Chondrocyte (in vitro differentiated cells): Measurements from ENCODE around the gene ATG2B. TPM values are rescaled to one million over a fixed set of nuclear protein-coding genes. Genes with fewer than 3 reads are reported as not detected.

ENCODE experiments used
- DNase-seq: peaks from one replicate; pipeline ENCODE4 v3.0.0; 2021; ENCODE audit warnings: mixed read lengths, low spot score
- H3K27ac Mint-ChIP-seq: one replicate; pipeline ENCODE4 v1.8.0; 2021; ENCODE audit warnings: mild to moderate bottlenecking, moderate library complexity, mixed read lengths; ENCODE audit not compliant: unreplicated experiment
- H3K27me3 Mint-ChIP-seq: 2 replicates; pipeline ENCODE4 v1.8.0; 2021; ENCODE audit warnings: low read depth, mixed read lengths
- H3K36me3 Mint-ChIP-seq: 2 replicates; pipeline ENCODE4 v1.8.0; 2021; ENCODE audit warnings: low read depth, mixed read lengths
- H3K4me1 Mint-ChIP-seq: 2 replicates; pipeline ENCODE4 v1.8.0; 2021; ENCODE audit warnings: low read depth, mild to moderate bottlenecking, mixed read lengths
- H3K4me3 Mint-ChIP-seq: one replicate; pipeline ENCODE4 v1.8.0; 2021; ENCODE audit warnings: mild to moderate bottlenecking, moderate library complexity, mixed read lengths; ENCODE audit not compliant: unreplicated experiment
- H3K9me3 Mint-ChIP-seq: 2 replicates; pipeline ENCODE4 v1.8.0; 2021; ENCODE audit warnings: low read depth, mixed read lengths
- CTCF ChIP-seq: fragments of 200-600 bp; sonication (generic); IDR thresholded peaks from 2 replicates; pipeline ENCODE4 v1.5.0; 2021; ENCODE audit warnings: antibody characterized with exemption, mild to moderate bottlenecking, moderate library complexity
- total RNA-seq: library from RNA; stranded (reverse); gene quantifications from 3 replicates; pipeline ENCODE4 v1.2.1, GENCODE V29; 2021

ATG2B gene
- total RNA-seq, 1 donor from 2014 or later = 17.0 TPM

GRCh38 chr14:96310906-96311305 lies 52.2 kb downstream of the ATG2B start:
- Mint-ChIP-seq H3K9me3 (no peaks in the 10 kb centered on the region), H3K27ac (no peak overlapping the region), H3K27me3 (no peaks in the 10 kb centered on the region), H3K4me1 (no peaks in the 10 kb centered on the region), H3K36me3 (peaks cover 31% of the 10 kb centered on the region), H3K4me3 (no peak overlapping the region)
- no peak for DNase-seq
- no peak for TF ChIP-seq CTCF

- H3K4me3 Mint-ChIP-seq = no peak overlapping the region
- peaks cover 26% of the 10 kb centered on the region for H3K36me3 Mint-ChIP-seq
- peak; percentile 37 for TF ChIP-seq CTCF
- no peaks in the 10 kb centered on the region for H3K9me3 Mint-ChIP-seq
- no peak overlapping the region for H3K27ac Mint-ChIP-seq
- H3K4me1 Mint-ChIP-seq = no peaks in the 10 kb centered on the region
- DNase-seq = no peak
- H3K27me3 Mint-ChIP-seq = no peaks in the 10 kb centered on the region
Observed at GRCh38 chr14:96309896-96310330, 53.2 kb downstream of the ATG2B start.

- TF ChIP-seq CTCF = no peak
- Mint-ChIP-seq H3K36me3 (peaks cover 28% of the 10 kb centered on the region), H3K4me3 (no peak overlapping the region), H3K27me3 (no peaks in the 10 kb centered on the region), H3K27ac (no peak overlapping the region), H3K9me3 (no peaks in the 10 kb centered on the region), H3K4me1 (peaks cover 2% of the 10 kb centered on the region)
- DNase-seq = no peak
Observed at GRCh38 chr14:96309133-96309895, 53.8 kb downstream of the ATG2B start.

GRCh38 chr14:96307434-96307833 lies 55.7 kb downstream of the ATG2B start:
- DNase-seq = no peak
- TF ChIP-seq CTCF = peak; percentile 11
- peaks cover 25% of the 10 kb centered on the region for H3K36me3 Mint-ChIP-seq
- no peaks in the 10 kb centered on the region for H3K9me3 Mint-ChIP-seq
- no peak overlapping the region for H3K4me3 Mint-ChIP-seq
- no peak overlapping the region for H3K27ac Mint-ChIP-seq
- H3K27me3 Mint-ChIP-seq = no peaks in the 10 kb centered on the region
- peaks cover 8% of the 10 kb centered on the region for H3K4me1 Mint-ChIP-seq

- Mint-ChIP-seq H3K27me3 (no peaks in the 10 kb centered on the region), H3K4me3 (no peak overlapping the region), H3K27ac (no peak overlapping the region), H3K4me1 (peaks cover 8% of the 10 kb centered on the region), H3K9me3 (no peaks in the 10 kb centered on the region), H3K36me3 (peaks cover 23% of the 10 kb centered on the region)
- DNase-seq = no peak
- TF ChIP-seq CTCF = peak; percentile 31
Observed at GRCh38 chr14:96304956-96305355, 58.2 kb downstream of the ATG2B start.
